ENCODE data around the gene MCF2L2. TPM values are rescaled to one million over a fixed set of nuclear protein-coding genes. Genes with fewer than 3 reads are reported as not detected.

Gene MCF2L2
- total and polyA plus RNA-seq, 7 donors: 0.99 to 5.0 (median 4.0) TPM; not detected in 1

DNA sequence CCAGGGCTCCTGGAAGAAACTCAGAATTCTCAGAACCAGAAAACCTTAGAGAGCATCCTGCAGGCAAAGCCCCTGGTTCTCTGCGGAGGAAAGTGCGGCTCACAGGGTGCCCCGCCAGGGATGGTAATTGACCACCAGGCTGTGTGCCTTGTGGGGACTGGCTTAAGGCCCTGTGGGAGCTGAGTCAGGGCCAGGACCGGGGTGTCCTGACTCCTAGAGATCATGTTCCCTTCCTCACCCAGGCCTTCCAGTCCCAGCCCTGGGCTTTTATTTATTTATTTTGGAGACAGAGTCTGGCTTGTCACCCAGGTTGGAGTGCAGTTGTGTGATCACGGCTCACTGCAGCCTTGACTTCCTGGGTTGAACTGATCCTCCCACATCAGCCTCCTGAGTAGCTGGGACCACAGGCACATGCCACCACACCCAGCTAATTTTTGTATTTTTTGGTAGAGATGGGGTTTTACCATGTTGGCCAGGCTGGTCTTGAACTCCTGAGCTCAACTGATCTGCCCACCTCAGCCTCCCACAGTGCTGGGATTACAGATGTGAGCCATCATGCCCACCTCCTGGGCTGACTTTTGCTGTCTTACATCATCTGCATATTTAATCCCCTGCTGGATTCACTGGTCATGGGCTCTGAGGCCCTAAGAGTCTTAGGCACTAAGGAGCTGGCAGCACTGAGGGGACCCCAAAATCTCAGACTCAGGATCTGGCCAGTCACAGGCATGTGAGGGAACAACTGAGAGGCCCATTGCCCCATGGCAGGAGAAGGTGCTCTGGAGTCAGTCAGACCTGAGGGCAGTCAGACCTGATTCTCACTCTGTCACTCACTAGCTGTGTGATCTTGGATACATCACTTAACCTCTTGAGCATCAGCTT is 245.4 kb downstream of the MCF2L2 start:
- no peak for DNase-seq
- TF ChIP-seq POLR2A (IDR thresholded peaks at IDR 0.05) (no peak), EP300 (IDR thresholded peaks at IDR 0.05) (no peak), POLR2AphosphoS5 (IDR thresholded peaks at IDR 0.05) (no peak)
- TF ChIP-seq, protein P1, sequence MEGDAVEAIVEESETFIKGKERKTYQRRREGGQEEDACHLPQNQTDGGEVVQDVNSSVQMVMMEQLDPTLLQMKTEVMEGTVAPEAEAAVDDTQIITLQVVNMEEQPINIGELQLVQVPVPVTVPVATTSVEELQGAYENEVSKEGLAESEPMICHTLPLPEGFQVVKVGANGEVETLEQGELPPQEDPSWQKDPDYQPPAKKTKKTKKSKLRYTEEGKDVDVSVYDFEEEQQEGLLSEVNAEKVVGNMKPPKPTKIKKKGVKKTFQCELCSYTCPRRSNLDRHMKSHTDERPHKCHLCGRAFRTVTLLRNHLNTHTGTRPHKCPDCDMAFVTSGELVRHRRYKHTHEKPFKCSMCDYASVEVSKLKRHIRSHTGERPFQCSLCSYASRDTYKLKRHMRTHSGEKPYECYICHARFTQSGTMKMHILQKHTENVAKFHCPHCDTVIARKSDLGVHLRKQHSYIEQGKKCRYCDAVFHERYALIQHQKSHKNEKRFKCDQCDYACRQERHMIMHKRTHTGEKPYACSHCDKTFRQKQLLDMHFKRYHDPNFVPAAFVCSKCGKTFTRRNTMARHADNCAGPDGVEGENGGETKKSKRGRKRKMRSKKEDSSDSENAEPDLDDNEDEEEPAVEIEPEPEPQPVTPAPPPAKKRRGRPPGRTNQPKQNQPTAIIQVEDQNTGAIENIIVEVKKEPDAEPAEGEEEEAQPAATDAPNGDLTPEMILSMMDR (IDR thresholded peaks at IDR 0.05): no peak

DNA sequence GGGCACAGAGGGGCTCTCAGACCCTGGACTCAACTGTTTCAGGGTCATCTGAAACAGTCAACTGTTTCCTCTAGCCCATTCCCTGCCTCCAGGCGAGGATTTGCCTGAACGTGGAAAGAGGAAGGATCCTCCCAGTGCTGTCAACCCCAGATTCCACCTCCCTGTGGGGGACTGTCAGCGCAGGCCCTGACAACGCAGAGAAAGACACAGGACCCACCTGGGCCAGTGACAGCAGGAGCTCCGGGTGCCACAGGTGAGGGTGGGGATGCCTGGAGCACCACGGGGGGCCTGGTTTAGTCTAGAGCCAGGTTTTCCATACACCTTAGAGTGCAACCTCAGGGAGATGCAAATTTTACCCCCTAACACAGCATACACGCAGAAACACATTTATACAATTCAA is 246.3 kb downstream of the MCF2L2 start:
- no peak overlapping the region for H3K4me3 ChIP-seq
- no peak overlapping the region for H3K27ac ChIP-seq
- peaks cover 4 to 35% (median 5%) of the 10 kb centered on the region in 3 donors for H3K27me3 ChIP-seq
- intact Hi-C loops (cut with DNase I): no loop called here
- TF ChIP-seq EP300 (IDR thresholded peaks at IDR 0.05) (no peak), POLR2AphosphoS5 (IDR thresholded peaks at IDR 0.05) (no peak)
- H3K9me3 ChIP-seq: no peaks in the 10 kb centered on the region
- peaks cover 0 to 23% (median 12%) of the 10 kb centered on the region in 4 donors for H3K4me1 ChIP-seq
- H3K36me3 ChIP-seq: no peaks in the 10 kb centered on the region
- no peak for DNase-seq
- WGBS, 2 donors: 81 to 85% methylated on average over 7 of the region's 7 CpGs

More for the DNA sequence above, 245.4 kb downstream of the MCF2L2 start:
- peaks cover 0 to 26% (median 5%) of the 10 kb centered on the region in 3 donors for H3K27me3 ChIP-seq
- no peaks in the 10 kb centered on the region for H3K36me3 ChIP-seq
- 81 to 88% methylated on average over 5 of the region's 5 CpGs for WGBS, 2 donors
- intact Hi-C loops (cut with DNase I): no loop called here
- H3K4me3 ChIP-seq: no peak overlapping the region
- no peak overlapping the region for H3K27ac ChIP-seq
- H3K9me3 ChIP-seq: no peaks in the 10 kb centered on the region
- H3K4me1 ChIP-seq: peaks cover 0 to 23% (median 12%) of the 10 kb centered on the region in 4 donors

DNA sequence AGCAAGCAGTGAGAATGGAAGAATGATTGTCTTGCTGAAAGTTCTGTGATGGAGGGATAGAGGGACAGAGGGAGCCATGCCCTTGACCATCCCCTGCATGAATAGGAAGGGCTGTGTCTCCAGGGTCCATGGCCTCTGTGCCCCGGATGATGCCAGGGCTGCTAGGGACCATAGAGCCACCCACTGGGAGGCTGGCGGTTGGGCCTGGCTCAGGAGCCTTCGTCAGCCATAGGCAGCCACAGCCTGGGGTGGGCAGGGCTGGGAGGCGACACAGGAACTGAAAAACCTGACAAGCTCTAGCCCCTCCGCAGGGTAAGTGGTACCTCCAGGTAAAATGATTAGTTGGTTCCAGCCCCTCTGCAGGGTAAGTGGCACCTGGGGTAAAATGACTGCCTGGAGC is 246.8 kb downstream of the MCF2L2 start:
- Histone ChIP-seq H3K27me3 (peaks cover 6 to 40% (median 9%) of the 10 kb centered on the region in 3 donors), H3K36me3 (no peaks in the 10 kb centered on the region), H3K4me1 (peaks cover 0 to 23% (median 12%) of the 10 kb centered on the region in 4 donors), H3K4me3 (no peak overlapping the region), H3K9me3 (no peaks in the 10 kb centered on the region), H3K27ac (no peak overlapping the region)
- DNase-seq: no peak
- intact Hi-C loops (cut with DNase I): no loop called here
- WGBS, 2 donors: 92 to 93% methylated on average over 5 of the region's 5 CpGs
- TF ChIP-seq, protein P1 (IDR thresholded peaks at IDR 0.05): no peak
- TF ChIP-seq POLR2A (IDR thresholded peaks at IDR 0.05) (no peak), EP300 (IDR thresholded peaks at IDR 0.05) (no peak), POLR2AphosphoS5 (IDR thresholded peaks at IDR 0.05) (no peak)

DNA sequence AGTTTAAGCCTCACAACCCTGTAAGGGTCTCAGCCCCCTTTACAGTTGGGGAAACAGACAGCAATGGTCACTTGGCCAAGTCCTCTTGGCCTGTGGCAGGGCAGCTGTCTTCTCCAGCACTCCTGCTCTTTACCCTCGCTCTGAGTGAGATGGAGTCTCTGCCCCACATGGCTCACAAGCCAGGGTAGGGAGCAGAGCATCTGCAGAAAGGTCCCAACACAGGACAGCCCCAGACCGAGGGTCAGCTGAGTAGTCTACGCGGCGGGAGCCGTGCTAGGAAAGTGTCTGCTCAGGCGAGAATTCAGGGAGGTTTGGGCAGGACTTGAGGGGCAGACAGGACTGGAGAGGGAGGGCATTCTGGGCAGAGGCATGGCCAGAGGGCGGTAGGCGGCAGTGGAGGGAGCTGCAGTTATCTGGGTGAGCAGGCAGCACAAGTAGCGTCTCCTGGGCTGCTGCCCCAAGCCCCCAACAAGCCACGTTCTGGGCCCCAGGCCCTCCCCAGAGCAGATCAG is 247.6 kb downstream of the MCF2L2 start:
- intact Hi-C loops (cut with DNase I): no loop called here

More for the DNA sequence above, 247.6 kb downstream of the MCF2L2 start:
- no peak for DNase-seq
- H3K4me1 ChIP-seq: peaks cover 0 to 22% (median 12%) of the 10 kb centered on the region in 4 donors
- no peak overlapping the region for H3K4me3 ChIP-seq
- no peak overlapping the region for H3K27ac ChIP-seq
- 84 to 86% methylated on average over 11 of the region's 11 CpGs for WGBS, 2 donors
- TF ChIP-seq, protein P1 (IDR thresholded peaks at IDR 0.05): no peak
- TF ChIP-seq POLR2A (IDR thresholded peaks at IDR 0.05) (no peak), EP300 (IDR thresholded peaks at IDR 0.05) (no peak), POLR2AphosphoS5 (IDR thresholded peaks at IDR 0.05) (no peak)
- H3K36me3 ChIP-seq: no peaks in the 10 kb centered on the region
- no peaks in the 10 kb centered on the region for H3K9me3 ChIP-seq
- peaks cover 10 to 48% (median 16%) of the 10 kb centered on the region in 3 donors for H3K27me3 ChIP-seq
